Stimulated activated CD4-positive, alpha-beta T cell treated with anti-CD3 and anti-CD28 coated beads, Interleukin-1b, Interleukin-23, amount 100 ng/mL, for 24 hours (primary cell): ENCODE measurements around the gene CACNA1S.

Experiments
- DNase-seq, 4 experiments: peaks; one replicate each; pipeline ENCODE4 v3.0.0-alpha.2; 2020; ENCODE audit warnings: low read depth in 4 of 4, low spot score in 1 of 4

CACNA1S gene

GRCh38 chr1:201116091-201116490 lies 3.9 kb upstream of the CACNA1S start:
- DNase-seq, result no peak

GRCh38 chr1:201115390-201115937 lies 3.2 kb upstream of the CACNA1S start:
- DNase-seq, result no peak

DNA sequence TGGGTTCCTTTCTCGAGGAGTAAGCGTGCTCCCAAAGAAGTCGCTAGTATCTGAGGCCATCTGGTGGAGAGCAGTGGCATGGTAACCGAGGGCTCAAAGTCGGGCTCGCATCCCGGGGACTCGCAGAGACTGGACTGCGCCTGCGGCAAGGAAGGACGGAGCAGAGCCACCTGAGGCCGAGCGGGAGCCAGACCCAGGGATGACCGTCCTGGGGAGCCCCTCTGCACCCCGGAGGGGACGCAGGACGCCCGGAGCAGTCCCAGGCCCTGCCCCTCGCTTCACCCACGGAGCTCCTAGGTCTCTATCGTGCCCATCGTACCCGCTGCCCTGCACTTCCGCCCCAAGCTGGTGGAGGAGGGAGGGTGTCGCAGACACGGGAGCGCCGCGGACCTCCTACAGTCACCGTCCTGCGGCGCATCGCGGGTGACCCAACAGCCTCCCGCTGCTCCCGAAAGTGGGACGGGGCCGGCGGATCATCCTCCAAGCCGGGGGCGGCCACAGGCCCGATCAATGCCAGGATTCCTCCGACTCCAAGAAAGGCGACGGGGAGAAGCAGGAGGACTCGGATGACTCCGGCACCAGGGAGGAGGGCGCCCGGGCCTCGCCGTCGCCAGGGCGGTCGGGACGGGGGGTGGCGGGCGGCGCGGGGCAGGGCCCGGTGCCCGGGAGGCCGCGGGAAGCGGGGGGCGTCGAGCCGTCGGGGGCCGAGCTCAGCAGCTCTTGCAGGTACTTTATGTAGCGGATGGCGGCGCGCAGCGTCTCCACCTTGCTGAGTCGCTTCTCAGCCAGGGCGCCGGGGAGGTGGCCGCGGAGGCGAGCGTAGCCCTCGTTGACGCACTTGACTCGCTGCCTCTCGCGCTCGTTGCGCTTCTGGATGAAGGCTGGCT lies 2.3 kb upstream of the CACNA1S start:
- peak; percentile 39 to 74 (median 52) for DNase-seq

DNA sequence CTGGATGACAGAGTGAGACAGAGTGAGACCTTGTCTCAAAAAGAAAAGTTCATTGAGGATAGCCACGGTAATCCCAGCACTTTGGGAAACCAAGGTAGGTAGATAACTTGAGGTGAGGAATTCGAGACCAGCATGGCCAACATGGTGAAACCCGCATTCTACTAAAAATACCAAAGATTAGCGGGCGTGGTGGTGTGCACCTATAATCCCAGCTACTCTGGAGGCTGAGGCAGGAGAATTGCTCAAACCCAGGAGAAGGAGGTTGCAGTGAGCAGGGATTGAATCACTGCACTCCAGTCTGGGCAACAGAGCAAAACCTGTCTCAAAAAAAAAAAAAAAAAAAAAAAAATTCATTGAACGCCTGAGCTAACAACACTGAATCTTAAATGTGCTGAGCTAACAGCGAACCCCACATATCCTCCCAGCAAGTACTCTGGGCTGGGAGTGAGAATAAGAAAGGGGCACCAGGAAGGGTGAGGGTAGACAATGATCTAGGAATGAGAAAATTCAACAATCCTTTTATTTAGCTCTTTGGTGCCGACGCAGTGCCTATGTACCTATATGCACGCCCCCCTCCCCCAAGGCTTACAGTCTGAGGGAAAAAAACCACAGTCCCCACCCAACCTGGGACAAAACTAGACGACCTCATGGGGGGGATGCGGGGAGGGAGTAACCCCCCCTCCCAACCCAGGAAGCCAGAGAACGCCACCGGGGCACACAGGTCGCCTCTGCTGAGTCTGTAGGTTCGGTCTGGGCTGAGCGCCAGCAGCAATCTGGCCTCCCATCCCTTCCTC lies 1.4 kb upstream of the CACNA1S start:
- no peak for DNase-seq

- DNase-seq, result no peak
These were observed 700 bp upstream of the CACNA1S start for GRCh38 chr1:201112926-201113325.

- DNase-seq, result no peak
These were observed 554 bp downstream of the CACNA1S start for GRCh38 chr1:201111672-201112071.

- no peak for DNase-seq
These were observed 1.1 kb downstream of the CACNA1S start for GRCh38 chr1:201111156-201111555.

DNA sequence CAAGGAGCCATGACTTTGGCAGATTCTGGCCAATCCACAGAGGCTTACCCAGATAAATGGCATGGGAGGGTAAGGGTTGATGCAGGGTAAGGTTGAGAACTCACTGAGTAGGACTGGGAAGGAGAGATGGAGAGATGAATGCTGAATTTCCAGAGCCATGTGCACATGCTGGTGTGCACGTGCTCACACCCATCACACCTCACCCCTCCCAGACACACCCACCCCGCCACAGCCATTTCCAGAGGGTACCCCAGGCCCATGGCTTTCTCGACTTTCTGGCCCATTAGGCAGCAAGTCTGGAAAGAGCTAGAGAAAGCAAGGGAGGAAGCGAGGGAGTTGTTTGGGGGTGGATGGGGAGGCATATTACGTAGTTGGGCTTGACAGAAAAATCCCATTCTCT lies 1.6 kb downstream of the CACNA1S start:
- no peak for DNase-seq

- no peak for DNase-seq
These were observed 2.1 kb downstream of the CACNA1S start for GRCh38 chr1:201110138-201110537.

GRCh38 chr1:201109651-201110050 lies 2.6 kb downstream of the CACNA1S start:
- no peak for DNase-seq

DNA sequence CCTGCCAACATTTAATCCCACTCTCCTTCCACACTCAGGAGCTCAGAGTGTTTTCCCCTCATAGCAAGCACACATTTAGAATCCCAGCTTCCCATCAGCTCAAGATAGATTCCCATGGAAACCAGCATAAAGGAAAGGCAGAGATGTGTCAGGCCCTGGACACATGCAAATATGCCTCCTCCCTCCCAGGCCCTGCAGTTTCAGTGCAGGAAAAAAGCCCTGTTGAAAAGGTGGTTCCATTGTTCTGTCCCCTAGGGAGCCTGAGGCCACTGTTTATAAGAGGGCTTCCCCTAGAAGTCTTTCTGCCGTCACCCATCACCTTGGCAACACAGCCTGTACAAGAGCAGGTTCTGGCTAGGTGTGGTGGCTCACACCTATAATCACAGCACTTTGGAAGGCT lies 3.6 kb downstream of the CACNA1S start:
- DNase-seq, result no peak

GRCh38 chr1:201105688-201106087 lies 6.5 kb downstream of the CACNA1S start:
- no peak for DNase-seq

- DNase-seq, result no peak
These were observed 8.1 kb downstream of the CACNA1S start for GRCh38 chr1:201104141-201104540.

DNA sequence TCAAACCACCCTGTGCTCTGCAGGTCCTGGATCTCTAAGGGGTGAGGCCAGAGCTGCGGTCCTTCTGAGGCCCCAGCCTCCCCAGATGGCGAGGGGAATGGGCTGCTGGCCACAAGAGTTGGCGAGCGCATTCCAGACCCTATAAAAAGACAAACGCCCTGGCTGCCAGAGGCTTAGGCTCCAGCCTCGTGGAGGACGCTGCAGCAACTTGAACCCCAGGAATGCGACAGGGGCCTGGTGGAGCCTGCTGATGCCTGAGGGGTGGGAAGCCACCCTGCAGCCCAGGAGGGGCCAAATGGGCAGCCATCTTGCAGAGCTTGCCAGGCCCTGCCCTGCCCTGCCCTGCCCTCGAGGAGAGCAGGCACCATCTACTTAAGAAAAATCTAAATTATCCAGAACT lies 8.6 kb downstream of the CACNA1S start:
- DNase-seq, result no peak

- no peak for DNase-seq
These were observed 11.9 kb downstream of the CACNA1S start for GRCh38 chr1:201100169-201100930.

- DNase-seq, result no peak
These were observed 13.1 kb downstream of the CACNA1S start for GRCh38 chr1:201098992-201099677.

DNA sequence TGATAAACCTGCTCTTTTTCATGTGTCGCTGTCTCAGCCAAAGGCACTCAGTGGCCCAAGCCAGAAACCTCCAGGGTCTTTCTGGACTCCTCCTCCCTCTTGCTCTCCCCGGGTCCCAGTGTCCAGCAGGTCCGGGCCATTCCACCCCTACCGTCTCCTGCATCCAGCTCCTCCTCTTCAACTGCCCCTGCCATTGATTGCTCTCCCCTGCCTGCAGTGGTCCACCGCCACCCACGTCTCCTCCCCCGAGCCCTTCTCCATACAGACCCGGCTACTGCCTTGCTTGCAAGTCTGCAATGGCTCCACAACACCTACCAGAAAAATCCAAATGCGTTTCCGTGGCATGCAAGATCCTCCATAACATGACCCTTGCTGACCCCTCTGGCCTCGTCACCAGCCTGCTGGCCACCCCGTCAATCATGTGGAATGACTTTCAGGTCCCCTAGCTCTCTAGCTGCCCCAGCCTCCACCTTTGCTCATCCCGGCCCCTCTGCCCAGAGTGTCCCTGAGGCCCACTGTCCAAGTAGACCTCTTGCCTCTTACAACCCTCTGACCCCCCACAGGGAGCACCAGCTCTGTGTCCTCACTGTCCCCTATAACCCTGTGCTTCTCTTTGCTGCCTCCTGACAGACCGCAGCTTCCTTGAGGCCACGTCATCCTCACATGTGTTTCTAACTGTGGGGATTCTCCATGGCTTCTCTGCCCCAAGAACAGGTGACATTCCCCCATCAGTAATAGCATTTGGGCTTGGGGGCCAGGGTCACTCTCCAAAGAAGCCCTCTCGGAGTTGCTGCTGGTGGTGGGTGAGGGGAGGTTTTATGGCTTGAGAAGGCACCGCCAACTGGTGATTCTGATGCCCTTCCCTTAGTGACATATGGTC lies 15.0 kb downstream of the CACNA1S start:
- DNase-seq, result no peak

- DNase-seq, result no peak
These were observed 16.2 kb downstream of the CACNA1S start for GRCh38 chr1:201096041-201096461.

- no peak for DNase-seq
These were observed 16.6 kb downstream of the CACNA1S start for GRCh38 chr1:201095581-201095980.

- no peak for DNase-seq
These were observed 17.4 kb downstream of the CACNA1S start for GRCh38 chr1:201094832-201095231.
